GM15510 (cell line): Measurements from ENCODE around the gene ZNF860.

Experiments used
- POLR2A ChIP-seq: IDR thresholded peaks from 3 replicates; pipeline ENCODE4 v1.6.1; 2011; ENCODE audit warnings: borderline replicate concordance; ENCODE audit not compliant: insufficient read length; ENCODE audit errors: extremely low read depth

ZNF860 gene

GRCh38 chr3:31976302-31976701 is 5.2 kb upstream of the ZNF860 start:
- no peak for TF ChIP-seq POLR2A

DNA sequence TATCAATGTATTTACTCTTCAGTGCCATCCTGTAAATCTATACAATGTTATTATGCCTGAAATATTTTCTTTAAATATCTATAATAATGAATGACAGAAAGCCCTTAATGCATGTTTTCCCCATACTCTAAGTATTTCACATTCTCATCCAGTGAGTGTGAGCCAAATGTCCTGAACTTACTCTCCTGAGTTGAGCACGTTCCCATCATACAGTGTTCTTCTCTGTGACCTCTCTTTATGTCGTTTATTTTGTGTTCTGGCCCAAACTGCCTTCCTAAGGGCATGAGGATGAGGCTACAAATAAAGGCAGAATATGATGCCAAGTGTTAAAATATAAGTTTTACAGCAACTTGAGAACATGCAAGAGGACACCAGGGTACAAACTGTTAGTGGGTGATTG is 3.8 kb upstream of the ZNF860 start:
- no peak for TF ChIP-seq POLR2A

GRCh38 chr3:31978553-31978952 is 3.0 kb upstream of the ZNF860 start:
- TF ChIP-seq POLR2A: no peak

- TF ChIP-seq POLR2A: no peak
Observed at GRCh38 chr3:31979001-31979697, 2.4 kb upstream of the ZNF860 start.

DNA sequence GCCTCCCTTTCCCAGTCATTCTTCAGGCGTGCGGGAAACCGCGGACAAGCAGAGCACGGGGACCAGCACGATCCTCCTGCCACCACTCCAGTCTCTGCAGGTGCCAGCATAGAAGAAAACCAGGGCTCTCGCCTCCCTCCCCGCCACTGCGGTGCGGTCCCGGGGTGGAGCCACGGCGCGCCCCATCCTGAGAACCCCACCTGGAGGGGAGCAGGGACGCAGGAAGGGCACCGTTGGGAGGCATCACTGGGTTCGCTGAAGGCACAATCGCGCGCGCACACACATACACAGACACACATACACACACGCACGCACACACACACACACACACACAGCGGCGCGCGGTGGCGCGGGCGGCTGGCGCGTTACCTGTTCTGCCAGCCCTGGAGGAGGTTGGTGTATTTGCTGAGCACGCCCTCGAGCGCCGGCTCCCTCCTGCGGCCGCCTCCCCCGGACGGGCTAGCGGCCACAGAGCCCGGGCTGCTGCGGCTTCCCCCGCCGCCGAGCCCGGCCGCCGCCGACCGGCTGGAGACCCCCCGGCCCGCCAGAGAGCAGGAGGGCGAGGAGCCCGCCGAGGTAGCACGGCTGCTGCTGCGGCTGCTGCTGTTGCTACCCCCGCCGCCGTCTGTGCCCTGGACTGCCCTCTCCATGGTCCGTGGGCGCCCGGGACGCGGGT is 882 bp upstream of the ZNF860 start:
- TF ChIP-seq POLR2A: no peak

DNA sequence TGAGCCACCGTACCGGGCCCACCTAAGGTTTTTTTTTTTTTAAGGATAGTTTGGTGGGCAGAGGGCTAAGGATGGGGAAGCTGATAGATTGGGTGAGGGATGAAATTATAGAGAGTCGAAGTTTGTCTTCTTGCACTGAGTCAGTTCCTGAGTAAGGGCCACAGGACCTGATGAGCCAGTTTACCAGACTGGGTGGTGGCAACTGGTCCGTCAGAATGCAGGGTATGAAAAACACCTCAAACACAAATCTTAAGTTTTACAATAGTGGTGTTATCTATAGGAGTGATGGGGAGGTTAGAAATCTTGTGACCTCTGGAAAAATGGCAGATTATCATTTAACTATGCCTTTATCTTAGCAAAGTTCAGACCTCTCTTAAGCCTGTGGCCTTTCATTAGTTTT is 2.8 kb downstream of the ZNF860 start:
- TF ChIP-seq POLR2A: no peak

GRCh38 chr3:31985831-31986230 is 4.3 kb downstream of the ZNF860 start:
- TF ChIP-seq POLR2A: no peak

GRCh38 chr3:31988271-31988670 is 6.7 kb downstream of the ZNF860 start:
- no peak for TF ChIP-seq POLR2A

GRCh38 chr3:31993843-31994242 is 12.3 kb downstream of the ZNF860 start:
- TF ChIP-seq POLR2A: no peak

- no peak for TF ChIP-seq POLR2A
Observed at GRCh38 chr3:31996195-31996594, 14.6 kb downstream of the ZNF860 start.

DNA sequence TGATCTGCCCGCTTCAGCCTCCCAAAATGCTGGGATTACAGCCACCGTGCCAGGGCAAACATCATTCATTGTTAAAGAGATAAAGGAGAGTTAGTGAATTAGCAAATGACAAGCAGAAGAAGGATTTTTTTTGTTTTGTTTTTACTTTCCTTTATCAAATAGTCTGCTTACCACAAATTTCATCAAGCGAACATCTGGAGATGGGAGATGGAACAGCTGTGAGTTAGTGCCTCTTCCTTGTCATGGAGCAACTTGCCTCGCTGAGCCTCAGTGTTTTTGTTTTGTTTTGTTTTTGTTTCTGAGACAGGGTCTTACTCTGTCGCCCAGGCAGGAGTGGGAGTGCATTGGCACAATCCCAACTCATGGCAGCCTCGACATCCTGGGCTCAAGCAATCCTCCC is 15.9 kb downstream of the ZNF860 start:
- TF ChIP-seq POLR2A: no peak

DNA sequence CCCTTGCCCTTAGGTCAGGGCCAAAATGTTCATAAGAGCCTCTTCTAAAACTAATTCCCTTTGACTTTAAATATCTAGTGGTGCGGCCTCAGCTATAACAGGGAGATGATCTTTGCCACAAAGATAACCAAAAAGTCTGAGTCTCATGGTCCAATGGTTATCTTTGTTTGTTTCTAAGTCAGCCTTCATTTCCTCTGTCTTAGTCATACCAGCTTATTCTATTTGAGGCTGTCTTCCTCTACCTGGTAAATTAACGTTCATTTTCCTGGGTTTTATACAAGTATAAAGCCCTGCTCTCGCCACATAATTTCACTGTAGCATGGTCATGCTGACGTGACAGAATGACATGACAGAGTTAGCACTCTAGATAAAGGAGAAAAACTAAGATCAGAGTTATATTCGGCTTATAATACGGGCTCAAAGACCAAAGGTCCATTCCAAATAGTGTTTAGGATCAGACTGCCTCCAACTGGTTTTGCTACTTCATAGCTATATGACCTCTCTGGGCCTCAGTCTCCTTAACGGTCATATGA is 18.4 kb downstream of the ZNF860 start:
- TF ChIP-seq POLR2A: no peak

GRCh38 chr3:32000877-32001276 is 19.3 kb downstream of the ZNF860 start:
- TF ChIP-seq POLR2A: no peak

GRCh38 chr3:32002561-32003368 is 21.2 kb downstream of the ZNF860 start:
- TF ChIP-seq POLR2A: no peak

- no peak for TF ChIP-seq POLR2A
Observed at GRCh38 chr3:32003380-32003779, 21.8 kb downstream of the ZNF860 start.

- no peak for TF ChIP-seq POLR2A
Observed at GRCh38 chr3:32004113-32004765, 22.7 kb downstream of the ZNF860 start.

- no peak for TF ChIP-seq POLR2A
Observed at GRCh38 chr3:32009101-32009500, 27.6 kb downstream of the ZNF860 start.
